Endothelial cell of umbilical vein (primary cell): ENCODE results near the gene OR8B12. TPM values are rescaled to one million over a fixed set of nuclear protein-coding genes. Genes with fewer than 3 reads are reported as not detected.

Experiments
- BruUV-seq: library from RNA; stranded (reverse); fragments of 400-500 nt; replicated peaks from 2 replicates; lab custom pipeline; 2021; lab: Mats Ljungman, UMichigan
- CTCF ChIA-PET: fragments of 300-600, 350-600 bp; sonication (Branson Sonifier 250); formaldehyde crosslinking; loops from one replicate; lab custom pipeline; 2021; ENCODE audit warnings: antibody characterized with exemption, inconsistent platforms; lab: Charles Lee
- POLR2A ChIA-PET: fragments of 300-600, 350-600 bp; sonication (Branson Sonifier 250); formaldehyde crosslinking; loops from one replicate; lab custom pipeline; 2021; ENCODE audit warnings: antibody characterized with exemption, inconsistent platforms; lab: Charles Lee
- DNase-seq: peaks from one replicate; pipeline ENCODE4 v3.0.0-alpha.2; 2011; ENCODE audit warnings: low read depth, low spot score
- FAIRE-seq: peaks from 2 replicates; lab custom pipeline; 2011; peaks lifted over from hg19 to GRCh38; lab: Jason Lieb, UNC
- H2AFZ ChIP-seq: 2 replicates; pipeline ENCODE4 v1.6.0; 2012; ENCODE audit warnings: low read depth, low read length, control low read depth, inconsistent platforms
- H3K27ac ChIP-seq: 2 replicates; pipeline ENCODE4 v1.5.1; 2011; ENCODE audit warnings: low read depth, mild to moderate bottlenecking, control low read depth, low read length, moderate library complexity; ENCODE audit not compliant: insufficient read depth
- H3K27me3 ChIP-seq, 2 experiments: 2 replicates each; pipeline versions ENCODE4 v1.6.0 to v1.6.1; 2011; ENCODE audit warnings: low read length in 2 of 2, mixed read lengths in 1 of 2; ENCODE audit not compliant: control insufficient read depth in 2 of 2, insufficient read depth in 2 of 2
- H3K36me3 ChIP-seq, 2 experiments: 2 replicates in 1 of 2; 3 replicates in 1 of 2; pipeline ENCODE4 v1.5.1; 2011; ENCODE audit warnings: low read length in 2 of 2, mild to moderate bottlenecking in 1 of 2, moderate library complexity in 1 of 2; ENCODE audit not compliant: control insufficient read depth in 2 of 2, insufficient read depth in 2 of 2; ENCODE audit errors: extremely low read depth in 1 of 2
- H3K4me1 ChIP-seq: 3 replicates; pipeline ENCODE4 v1.5.1; 2011; ENCODE audit warnings: mild to moderate bottlenecking, low read length; ENCODE audit not compliant: control insufficient read depth, insufficient read depth; ENCODE audit errors: extremely low read depth
- H3K4me2 ChIP-seq: 2 replicates; pipeline ENCODE4 v1.6.1; 2011; ENCODE audit warnings: low read length, control low read depth, mixed read lengths; ENCODE audit not compliant: insufficient read depth
- H3K4me3 ChIP-seq, 3 experiments: fragments of 200-600 bp in 1 of 3; sonication (generic), shearing (Covaris generic) in 1 of 3; replicated peaks in 1 of 3; 2 replicates each; pipeline ENCODE4 v1.5.1; 2011 to 2016; ENCODE audit warnings: control low read depth in 3 of 3, low read length in 3 of 3, mild to moderate bottlenecking in 2 of 3, inconsistent platforms in 1 of 3, low read depth in 1 of 3, moderate library complexity in 1 of 3; ENCODE audit not compliant: insufficient read depth in 1 of 3
- H3K79me2 ChIP-seq: 2 replicates; pipeline ENCODE4 v1.6.0; 2012; ENCODE audit warnings: low read length, inconsistent platforms; ENCODE audit not compliant: control insufficient read depth, insufficient read depth
- H3K9ac ChIP-seq: replicated peaks from 2 replicates; pipeline ENCODE3; 2011; ENCODE audit warnings: low read length, control low read depth; ENCODE audit not compliant: insufficient read depth; ENCODE audit errors: extremely low read depth
- H3K9me1 ChIP-seq: replicated peaks from 3 replicates; pipeline ENCODE4 v1.6.0; 2011; ENCODE audit warnings: mild to moderate bottlenecking, low read length; ENCODE audit not compliant: control insufficient read depth, insufficient read depth; ENCODE audit errors: extremely low read depth
- H3K9me3 ChIP-seq: replicated peaks from 2 replicates; pipeline ENCODE4 v1.5.1; 2012; ENCODE audit warnings: low read length, inconsistent platforms; ENCODE audit not compliant: control insufficient read depth, insufficient read depth
- H4K20me1 ChIP-seq: replicated peaks from 2 replicates; pipeline ENCODE3; 2011; ENCODE audit warnings: mild to moderate bottlenecking, low read length; ENCODE audit not compliant: control insufficient read depth, insufficient read depth; ENCODE audit errors: extremely low read depth
- EZH2 ChIP-seq: IDR thresholded peaks from 2 replicates; pipeline ENCODE4 v1.6.1; 2012; ENCODE audit warnings: borderline replicate concordance, low read depth, mild to moderate bottlenecking, moderate library complexity, low read length, inconsistent platforms; ENCODE audit not compliant: severe bottlenecking
- FOS ChIP-seq: IDR thresholded peaks from 2 replicates; pipeline ENCODE4 v1.6.1; 2011; ENCODE audit warnings: mild to moderate bottlenecking, low read length, moderate library complexity, borderline replicate concordance; ENCODE audit not compliant: insufficient read depth
- GATA2 ChIP-seq: IDR thresholded peaks from 2 replicates; pipeline ENCODE4 v1.7.0; 2011; ENCODE audit warnings: low read depth, mild to moderate bottlenecking, moderate library complexity, mixed read lengths, low read length; ENCODE audit not compliant: insufficient read length, insufficient read depth
- JUN ChIP-seq: IDR thresholded peaks from 2 replicates; pipeline ENCODE4 v1.6.1; 2011; ENCODE audit warnings: borderline replicate concordance, low read depth; ENCODE audit not compliant: insufficient read length, insufficient read depth
- MYC ChIP-seq: IDR thresholded peaks from one replicate; pipeline ENCODE4 v1.6.1; 2011; ENCODE audit warnings: mild to moderate bottlenecking, low read depth, low read length
- POLR2A ChIP-seq: IDR thresholded peaks from 2 replicates; pipeline ENCODE4 v1.6.1; 2012; ENCODE audit warnings: low read depth, mild to moderate bottlenecking, control low read depth, low read length
- POLR2AphosphoS5 ChIP-seq: IDR thresholded peaks from 2 replicates; pipeline ENCODE4 v1.6.1; 2012; ENCODE audit warnings: low read depth, mild to moderate bottlenecking, control low read depth, low read length, moderate library complexity; ENCODE audit not compliant: insufficient read depth
- dilution Hi-C: fragments of 300-500 bp; cut with MboI; formaldehyde crosslinking; loops from one replicate; pipeline ENCODE4 v1.15.0; 2019; ENCODE audit warnings: low sequenced_read_pairs; ENCODE audit not compliant: extremely low pct_ligation_motif_present
- intact Hi-C: fragments of 100-400 bp; cut with micrococcal nuclease; formaldehyde crosslinking; loops from one replicate; pipeline ENCODE4 v1.10.0; 2022
- polyA plus RNA-seq, 4 experiments: library from polyadenylated mRNA; depleted of rRNA in 3 of 4; stranded (reverse) in 3 of 4; unstranded in 1 of 4; fragments of >200 nt; gene quantifications; 2 replicates each; pipeline versions ENCODE4 v1.2.1 to v1.2.3, GENCODE V29; 2011 to 2012; ENCODE audit warnings: missing spikeins in 1 of 4
- total RNA-seq: library from RNA; stranded (reverse); gene quantifications from 2 replicates; pipeline ENCODE4 v1.2.3, GENCODE V29; 2021
- TF ChIP-seq, protein P1 (sequence below): IDR thresholded peaks from 2 replicates; pipeline ENCODE4 v1.6.1; 2011; ENCODE audit not compliant: insufficient read depth, insufficient read length
- TF ChIP-seq, protein P2 (sequence below), 2 donors: IDR thresholded peaks; 1 replicate in 1 of 2; 2 replicates in 1 of 2; pipeline ENCODE4 v1.5.1; 2011; ENCODE audit warnings: low read length in 2 of 2, mild to moderate bottlenecking in 2 of 2, moderate library complexity in 2 of 2, control low read depth in 1 of 2, inconsistent platforms in 1 of 2, low read depth in 1 of 2; ENCODE audit not compliant: insufficient read depth in 1 of 2; ENCODE audit errors: extremely low read depth in 1 of 2

Gene OR8B12
- total and polyA plus RNA-seq, 2 donors (not counting 3 experiments of a cell fraction or from before 2014, with no cell fraction given), result not detected

DNA sequence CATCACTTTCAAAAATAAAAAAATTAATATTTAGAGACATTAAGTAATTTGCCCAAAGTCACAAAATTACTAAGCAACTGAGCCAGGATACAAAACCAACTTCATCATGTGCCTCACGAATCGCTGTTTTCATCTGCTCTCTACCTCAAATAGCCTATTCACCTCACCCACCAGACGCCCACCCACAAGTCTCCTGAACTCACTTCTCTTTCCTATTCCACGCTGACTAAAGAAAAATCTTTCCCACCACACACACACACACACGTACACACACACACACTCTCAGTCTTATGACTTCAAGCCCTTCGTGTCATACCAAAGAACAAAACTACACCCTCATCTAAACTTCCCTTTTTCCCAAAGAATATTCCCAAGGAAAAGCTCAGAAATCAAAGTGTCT lies 2.2 kb downstream of the OR8B12 start:
- intact Hi-C loops, result no loop called here
- Histone ChIP-seq H4K20me1 (no peaks in the 10 kb centered on the region), H3K4me2 (no peak overlapping the region), H3K9me3 (no peaks in the 10 kb centered on the region), H3K36me3 (no peaks in the 10 kb centered on the region), H3K9ac (no peak overlapping the region), H3K4me3 (no peak overlapping the region), H3K79me2 (no peaks in the 10 kb centered on the region), H3K27me3 (no peaks in the 10 kb centered on the region), H2AFZ (no peak overlapping the region), H3K4me1 (no peaks in the 10 kb centered on the region), H3K9me1 (no peaks in the 10 kb centered on the region), H3K27ac (no peak overlapping the region)
- FAIRE-seq (no peak), DNase-seq (no peak)
- ChIA-PET CTCF (no interaction called here), POLR2A (no interaction called here)
- BruUV-seq, result no TSS peak
- no peak for TF ChIP-seq MYC
- no peak for TF ChIP-seq POLR2A
- TF ChIP-seq POLR2AphosphoS5, result no peak
- TF ChIP-seq FOS, result no peak
- TF ChIP-seq, protein P1, sequence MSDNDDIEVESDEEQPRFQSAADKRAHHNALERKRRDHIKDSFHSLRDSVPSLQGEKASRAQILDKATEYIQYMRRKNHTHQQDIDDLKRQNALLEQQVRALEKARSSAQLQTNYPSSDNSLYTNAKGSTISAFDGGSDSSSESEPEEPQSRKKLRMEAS, result no peak
- no peak for TF ChIP-seq JUN
- TF ChIP-seq, protein P2, sequence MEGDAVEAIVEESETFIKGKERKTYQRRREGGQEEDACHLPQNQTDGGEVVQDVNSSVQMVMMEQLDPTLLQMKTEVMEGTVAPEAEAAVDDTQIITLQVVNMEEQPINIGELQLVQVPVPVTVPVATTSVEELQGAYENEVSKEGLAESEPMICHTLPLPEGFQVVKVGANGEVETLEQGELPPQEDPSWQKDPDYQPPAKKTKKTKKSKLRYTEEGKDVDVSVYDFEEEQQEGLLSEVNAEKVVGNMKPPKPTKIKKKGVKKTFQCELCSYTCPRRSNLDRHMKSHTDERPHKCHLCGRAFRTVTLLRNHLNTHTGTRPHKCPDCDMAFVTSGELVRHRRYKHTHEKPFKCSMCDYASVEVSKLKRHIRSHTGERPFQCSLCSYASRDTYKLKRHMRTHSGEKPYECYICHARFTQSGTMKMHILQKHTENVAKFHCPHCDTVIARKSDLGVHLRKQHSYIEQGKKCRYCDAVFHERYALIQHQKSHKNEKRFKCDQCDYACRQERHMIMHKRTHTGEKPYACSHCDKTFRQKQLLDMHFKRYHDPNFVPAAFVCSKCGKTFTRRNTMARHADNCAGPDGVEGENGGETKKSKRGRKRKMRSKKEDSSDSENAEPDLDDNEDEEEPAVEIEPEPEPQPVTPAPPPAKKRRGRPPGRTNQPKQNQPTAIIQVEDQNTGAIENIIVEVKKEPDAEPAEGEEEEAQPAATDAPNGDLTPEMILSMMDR (IDR thresholded peaks at IDR 0.05; ENCODE audit: extremely low read depth in 1 of 2, insufficient read depth in 1 of 2, low read depth in 1 of 2, low read length in 2 of 2), result no peak
- TF ChIP-seq EZH2, result no peak
- no peak for TF ChIP-seq GATA2
- dilution Hi-C loops, result no loop called here
